Stimulated activated CD4-positive, alpha-beta T cell treated with anti-CD3 and anti-CD28 coated beads, Interleukin-2, amount 100 ng/mL, for 24 hours (primary cell): ENCODE measurements around the gene GPHN.
"Not testable (repeated sequence)": the region's sequence is repeated elsewhere in the genome, so short reads cannot be mapped to it uniquely, and the experiment has no call there.

Source experiments
- DNase-seq, 2 donors: peaks; one replicate each; pipeline ENCODE4 v3.0.0-alpha.2; 2020

The GPHN gene

GRCh38 chr14:66502836-66503235 lies 5.1 kb upstream of the GPHN start:
- DNase-seq: not testable (repeated sequence)

- no peak for DNase-seq
These were observed 4.4 kb upstream of the GPHN start for GRCh38 chr14:66503532-66503931.

GRCh38 chr14:66507181-66507721 lies 696 bp upstream of the GPHN start:
- DNase-seq: no peak

GRCh38 chr14:66508547-66508845 lies 549 bp downstream of the GPHN start:
- DNase-seq: no peak

GRCh38 chr14:66508846-66509621 lies 1.1 kb downstream of the GPHN start:
- peak; percentile 62 for DNase-seq

GRCh38 chr14:66509874-66510273 lies 1.9 kb downstream of the GPHN start:
- no peak for DNase-seq

- no peak for DNase-seq
These were observed 3.9 kb downstream of the GPHN start for GRCh38 chr14:66511849-66512248.

- no peak for DNase-seq
These were observed 6.3 kb downstream of the GPHN start for GRCh38 chr14:66514213-66514612.

GRCh38 chr14:66530526-66530925 lies 22.6 kb downstream of the GPHN start:
- DNase-seq: no peak

GRCh38 chr14:66539034-66539433 lies 31.1 kb downstream of the GPHN start:
- no peak for DNase-seq

- no peak for DNase-seq
These were observed 32.1 kb downstream of the GPHN start for GRCh38 chr14:66540038-66540437.

GRCh38 chr14:66541627-66542026 lies 33.7 kb downstream of the GPHN start:
- DNase-seq: no peak

GRCh38 chr14:66543996-66544395 lies 36.0 kb downstream of the GPHN start:
- no peak for DNase-seq

GRCh38 chr14:66545191-66545590 lies 37.2 kb downstream of the GPHN start:
- not testable (repeated sequence) for DNase-seq

- not testable (repeated sequence) for DNase-seq
These were observed 37.8 kb downstream of the GPHN start for GRCh38 chr14:66545751-66546150.

- DNase-seq: no peak
These were observed 55.8 kb downstream of the GPHN start for GRCh38 chr14:66563731-66564130.

GRCh38 chr14:66568220-66568619 lies 60.3 kb downstream of the GPHN start:
- no peak for DNase-seq

- no peak for DNase-seq
These were observed 64.9 kb downstream of the GPHN start for GRCh38 chr14:66572826-66573225.

GRCh38 chr14:66575014-66575413 lies 67.1 kb downstream of the GPHN start:
- DNase-seq: no peak

- no peak for DNase-seq
These were observed 68.0 kb downstream of the GPHN start for GRCh38 chr14:66575939-66576338.

GRCh38 chr14:66587753-66588152 lies 79.8 kb downstream of the GPHN start:
- DNase-seq: not testable (repeated sequence)

GRCh38 chr14:66595394-66595793 lies 87.4 kb downstream of the GPHN start:
- DNase-seq: no peak

GRCh38 chr14:66596241-66596985 lies 88.5 kb downstream of the GPHN start:
- DNase-seq: no peak

GRCh38 chr14:66600416-66600815 lies 92.5 kb downstream of the GPHN start:
- DNase-seq: no peak
